Measurements from ENCODE around the gene CCND1. TPM values are rescaled to one million over a fixed set of nuclear protein-coding genes. Genes with fewer than 3 reads are reported as not detected.

The CCND1 gene
- polyA plus RNA-seq (ENCODE audit: insufficient read depth in 1 of 5, insufficient read length in 5 of 5, low replicate concordance in 1 of 5) = 100 to 1,000 TPM; 158 to 292 (median 224) TPM
- long read RNA-seq, donor 1, full-length matches to known transcripts = 70 of 429 reads
- long read RNA-seq, donor 1, partial matches to known transcripts = 359 of 429 reads
- long read RNA-seq, donor 1, other reads (novel, unspliced or antisense) = 0 of 429 reads
- long read RNA-seq, donor 2, full-length matches to known transcripts = 23 of 23 reads
- long read RNA-seq, donor 2, partial matches to known transcripts = 0 of 23 reads
- long read RNA-seq, donor 2, other reads (novel, unspliced or antisense) = 0 of 23 reads
- long read RNA-seq, donor 3, full-length matches to known transcripts = 53 of 174 reads
- long read RNA-seq, donor 3, partial matches to known transcripts = 121 of 174 reads
- long read RNA-seq, donor 3, other reads (novel, unspliced or antisense) = 0 of 174 reads
- long read RNA-seq, donor 4, full-length matches to known transcripts = 40 of 53 reads
- long read RNA-seq, donor 4, partial matches to known transcripts = 13 of 53 reads
- long read RNA-seq, donor 4, other reads (novel, unspliced or antisense) = 0 of 53 reads
- long read RNA-seq, donor 5, full-length matches to known transcripts = 76 of 83 reads
- long read RNA-seq, donor 5, partial matches to known transcripts = 7 of 83 reads
- long read RNA-seq, donor 5, other reads (novel, unspliced or antisense) = 0 of 83 reads
- long read RNA-seq, donor 6, full-length matches to known transcripts = 123 of 130 reads
- long read RNA-seq, donor 6, partial matches to known transcripts = 7 of 130 reads
- long read RNA-seq, donor 6, other reads (novel, unspliced or antisense) = 0 of 130 reads
- long read RNA-seq, donor 7, full-length matches to known transcripts = 69 of 80 reads
- long read RNA-seq, donor 7, partial matches to known transcripts = 11 of 80 reads
- long read RNA-seq, donor 7, other reads (novel, unspliced or antisense) = 0 of 80 reads
- long read RNA-seq, donor 8, full-length matches to known transcripts = 25 of 25 reads
- long read RNA-seq, donor 8, partial matches to known transcripts = 0 of 25 reads
- long read RNA-seq, donor 8, other reads (novel, unspliced or antisense) = 0 of 25 reads

- DNase-seq = peak; percentile 87 to 88
Observed at GRCh38 chr11:69640995-69641581, at the start of gene CCND1. Gene CCND1, plus strand, starts transcription at chr11:69641156. Its CDS starts 158 bp downstream, at chr11:69641314.

GRCh38 chr11:69592986-69593650, 47.8 kb upstream of the CCND1 start:
- DNase-seq = no peak

GRCh38 chr11:69593851-69594250, 47.1 kb upstream of the CCND1 start:
- no peak for DNase-seq

GRCh38 chr11:69594481-69594880, 46.5 kb upstream of the CCND1 start:
- no peak for DNase-seq

- DNase-seq = no peak
Observed at GRCh38 chr11:69595805-69596665, 44.9 kb upstream of the CCND1 start.

- DNase-seq = peak in 1 of 2 donors; percentile 4
Observed at GRCh38 chr11:69598147-69598546, 42.8 kb upstream of the CCND1 start.

GRCh38 chr11:69599502-69599901, 41.5 kb upstream of the CCND1 start:
- no peak for DNase-seq

- no peak for DNase-seq
Observed at GRCh38 chr11:69600001-69600400, 41.0 kb upstream of the CCND1 start.

GRCh38 chr11:69601011-69601975, 39.7 kb upstream of the CCND1 start:
- no peak for DNase-seq

GRCh38 chr11:69603111-69603836, 37.7 kb upstream of the CCND1 start:
- no peak for DNase-seq

GRCh38 chr11:69604055-69604454, 36.9 kb upstream of the CCND1 start:
- DNase-seq = no peak

GRCh38 chr11:69605737-69606526, 35.0 kb upstream of the CCND1 start:
- no peak for DNase-seq

GRCh38 chr11:69609351-69609750, 31.6 kb upstream of the CCND1 start:
- no peak for DNase-seq

GRCh38 chr11:69611548-69612526, 29.1 kb upstream of the CCND1 start:
- no peak for DNase-seq

GRCh38 chr11:69613594-69613993, 27.4 kb upstream of the CCND1 start:
- DNase-seq = no peak

- DNase-seq = no peak
Observed at GRCh38 chr11:69614085-69614484, 26.9 kb upstream of the CCND1 start.

Measured in right lung (tissue), 10 donors.